Subcutaneous abdominal adipose tissue (tissue), 5 donors: Measurements from ENCODE around the gene RBMS3.

ENCODE experiments used
- H3K27ac ChIP-seq: one replicate; pipeline ENCODE4 v1.7.0; 2013; ENCODE audit warnings: low read depth, mild to moderate bottlenecking, inconsistent platforms, low read length, moderate library complexity
- H3K27me3 ChIP-seq, 5 donors: one replicate each; pipeline ENCODE4 v1.7.0; 2013; ENCODE audit warnings: low read length in 5 of 5, inconsistent platforms in 1 of 5; ENCODE audit not compliant: control insufficient read depth in 5 of 5, insufficient read depth in 4 of 5
- H3K36me3 ChIP-seq, 5 donors: one replicate each; pipeline ENCODE4 v1.7.0; 2013; ENCODE audit warnings: low read length in 5 of 5; ENCODE audit not compliant: control insufficient read depth in 5 of 5, insufficient read depth in 5 of 5
- H3K4me1 ChIP-seq, 5 donors: one replicate each; pipeline ENCODE4 v1.7.0; 2013; ENCODE audit warnings: low read length in 5 of 5, mild to moderate bottlenecking in 3 of 5, moderate library complexity in 1 of 5; ENCODE audit not compliant: control insufficient read depth in 5 of 5, insufficient read depth in 5 of 5
- H3K4me3 ChIP-seq, 5 donors: one replicate each; pipeline ENCODE4 v1.7.0; 2013; ENCODE audit warnings: low read length in 5 of 5, low read depth in 1 of 5
- H3K9ac ChIP-seq, 5 donors: one replicate each; pipeline ENCODE4 v1.7.0; 2013; ENCODE audit warnings: low read length in 5 of 5, mild to moderate bottlenecking in 4 of 5, moderate library complexity in 3 of 5
- H3K9me3 ChIP-seq, 5 donors: one replicate each; pipeline ENCODE4 v1.7.0; 2013; ENCODE audit warnings: low read length in 5 of 5; ENCODE audit not compliant: control insufficient read depth in 5 of 5
- donor health status: healthy.
- donor health status: healthy.
- donor health status: healthy.
- donor health status: healthy.
- donor health status: healthy.

The RBMS3 gene

DNA sequence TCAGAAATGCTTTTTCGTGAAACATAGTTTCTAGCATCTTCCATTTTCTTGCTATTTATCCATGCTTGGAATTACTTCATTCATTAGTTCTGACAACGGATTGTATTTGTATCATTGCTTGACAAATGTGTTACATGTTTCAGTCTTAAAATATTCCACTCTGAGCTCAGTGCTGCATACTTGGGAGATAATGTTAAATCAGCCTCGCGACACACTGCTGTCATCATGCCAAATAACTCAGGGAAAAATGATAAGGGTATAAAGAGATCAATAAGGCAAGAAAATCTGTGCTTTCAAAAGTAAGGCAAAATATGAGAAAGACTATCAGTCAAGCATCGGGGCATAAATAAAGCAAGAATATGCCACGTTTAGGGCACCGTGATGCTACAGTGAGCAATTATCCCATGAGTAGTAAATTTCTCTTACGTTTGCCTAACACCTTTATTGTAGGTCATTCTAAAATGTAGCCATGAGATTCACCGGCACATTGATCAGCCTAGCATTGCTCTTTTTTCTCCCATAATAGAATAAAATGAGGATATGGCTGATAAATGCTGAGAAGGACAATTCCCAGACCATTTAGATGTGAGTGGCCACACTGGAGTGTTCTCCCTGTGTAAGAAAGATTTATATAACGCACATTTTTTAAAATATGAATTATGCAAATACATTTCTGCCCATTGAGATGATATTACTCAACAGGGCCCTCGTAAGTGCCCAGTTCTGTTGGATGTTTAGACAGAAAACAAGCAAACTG lies 133.8 kb downstream of the RBMS3 start:
- Histone ChIP-seq H3K4me3 (peak overlapping the region in 1 of 5 donors; percentile 29), H3K27me3 (no peaks in the 10 kb centered on the region), H3K9me3 (no peaks in the 10 kb centered on the region), H3K27ac (peak overlapping the region; percentile 9), H3K9ac (peak overlapping the region in 1 of 5 donors; percentile 32), H3K4me1 (peaks cover 0 to 28% (median 21%) of the 10 kb centered on the region in 5 donors), H3K36me3 (no peaks in the 10 kb centered on the region)

- H3K4me3 ChIP-seq, result no peak overlapping the region
- peaks cover 0 to 25% (median 21%) of the 10 kb centered on the region in 5 donors for H3K4me1 ChIP-seq
- no peak overlapping the region for H3K9ac ChIP-seq
- H3K36me3 ChIP-seq, result no peaks in the 10 kb centered on the region
- H3K27ac ChIP-seq, result no peak overlapping the region
- no peaks in the 10 kb centered on the region for H3K9me3 ChIP-seq
- no peaks in the 10 kb centered on the region for H3K27me3 ChIP-seq
Observed at GRCh38 chr3:29415482-29416223, 134.8 kb downstream of the RBMS3 start.

GRCh38 chr3:29416514-29416913 lies 135.6 kb downstream of the RBMS3 start:
- H3K4me3 ChIP-seq, result no peak overlapping the region
- H3K4me1 ChIP-seq, result peaks cover 0 to 23% (median 21%) of the 10 kb centered on the region in 5 donors
- no peak overlapping the region for H3K9ac ChIP-seq
- no peak overlapping the region for H3K27ac ChIP-seq
- no peaks in the 10 kb centered on the region for H3K36me3 ChIP-seq
- no peaks in the 10 kb centered on the region for H3K9me3 ChIP-seq
- H3K27me3 ChIP-seq, result no peaks in the 10 kb centered on the region

- Histone ChIP-seq H3K4me1 (peaks cover 0 to 9% (median 5%) of the 10 kb centered on the region in 5 donors), H3K4me3 (no peak overlapping the region), H3K36me3 (no peaks in the 10 kb centered on the region), H3K27ac (no peak overlapping the region), H3K9ac (no peak overlapping the region), H3K9me3 (no peaks in the 10 kb centered on the region), H3K27me3 (no peaks in the 10 kb centered on the region)
Observed at GRCh38 chr3:29420106-29420505, 139.2 kb downstream of the RBMS3 start.

GRCh38 chr3:29426302-29427226 lies 145.7 kb downstream of the RBMS3 start:
- H3K4me3 ChIP-seq, result no peak overlapping the region
- no peaks in the 10 kb centered on the region for H3K36me3 ChIP-seq
- peak overlapping the region; percentile 31 for H3K27ac ChIP-seq
- no peaks in the 10 kb centered on the region for H3K9me3 ChIP-seq
- peaks cover 4 to 55% (median 38%) of the 10 kb centered on the region in 5 donors for H3K4me1 ChIP-seq
- H3K9ac ChIP-seq, result no peak overlapping the region
- H3K27me3 ChIP-seq, result no peaks in the 10 kb centered on the region

DNA sequence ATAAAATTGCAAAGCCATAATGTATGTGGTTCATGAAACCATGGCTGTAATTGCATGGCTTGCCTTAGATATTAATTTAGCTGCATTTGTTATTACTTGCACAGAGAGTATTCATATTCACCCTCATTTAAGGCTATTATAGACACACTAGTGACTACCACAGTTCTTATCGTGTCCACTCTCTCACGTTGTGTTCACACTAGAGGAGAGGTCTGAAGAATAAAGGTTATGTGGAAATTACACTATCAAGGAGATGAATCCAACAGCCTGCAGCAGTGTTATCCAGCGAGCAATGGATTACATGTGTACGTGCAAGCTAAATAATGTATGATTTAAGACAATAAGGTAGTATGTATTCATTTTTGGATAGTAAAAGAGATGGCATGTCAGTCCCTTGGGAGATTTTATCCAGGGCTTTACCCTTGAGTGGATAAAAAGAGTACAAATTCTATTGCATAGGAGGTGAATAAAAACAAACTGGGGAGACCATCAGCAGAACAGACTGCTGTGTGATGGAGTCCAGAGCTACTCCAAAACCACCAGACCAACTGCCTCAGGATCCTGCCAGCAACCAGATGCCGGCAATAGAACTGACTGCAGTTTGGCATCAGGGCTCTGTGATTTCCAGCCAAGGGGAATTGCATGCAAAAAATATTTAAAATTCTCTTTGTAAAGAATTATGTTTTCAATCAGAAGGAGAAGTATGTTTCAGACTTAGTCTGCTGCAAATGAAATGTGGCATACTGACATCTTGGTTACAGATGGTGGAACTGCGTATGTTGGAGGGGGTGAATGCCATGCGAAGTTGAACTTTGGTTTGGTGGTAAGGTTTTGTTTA lies 146.6 kb downstream of the RBMS3 start:
- Histone ChIP-seq H3K27me3 (no peaks in the 10 kb centered on the region), H3K27ac (peak overlapping the region; percentile 31)

GRCh38 chr3:29429055-29429679 lies 148.3 kb downstream of the RBMS3 start:
- H3K4me3 ChIP-seq, result no peak overlapping the region
- no peaks in the 10 kb centered on the region for H3K27me3 ChIP-seq
- H3K4me1 ChIP-seq, result peaks cover 4 to 63% (median 43%) of the 10 kb centered on the region in 5 donors
- H3K9ac ChIP-seq, result no peak overlapping the region
- H3K27ac ChIP-seq, result peak overlapping the region; percentile 37
- no peaks in the 10 kb centered on the region for H3K9me3 ChIP-seq
- no peaks in the 10 kb centered on the region for H3K36me3 ChIP-seq

More for the DNA sequence above, 146.6 kb downstream of the RBMS3 start:
- Histone ChIP-seq H3K36me3 (no peaks in the 10 kb centered on the region), H3K4me3 (no peak overlapping the region), H3K9ac (no peak overlapping the region), H3K9me3 (no peaks in the 10 kb centered on the region), H3K4me1 (peaks cover 4 to 61% (median 43%) of the 10 kb centered on the region in 5 donors)

DNA sequence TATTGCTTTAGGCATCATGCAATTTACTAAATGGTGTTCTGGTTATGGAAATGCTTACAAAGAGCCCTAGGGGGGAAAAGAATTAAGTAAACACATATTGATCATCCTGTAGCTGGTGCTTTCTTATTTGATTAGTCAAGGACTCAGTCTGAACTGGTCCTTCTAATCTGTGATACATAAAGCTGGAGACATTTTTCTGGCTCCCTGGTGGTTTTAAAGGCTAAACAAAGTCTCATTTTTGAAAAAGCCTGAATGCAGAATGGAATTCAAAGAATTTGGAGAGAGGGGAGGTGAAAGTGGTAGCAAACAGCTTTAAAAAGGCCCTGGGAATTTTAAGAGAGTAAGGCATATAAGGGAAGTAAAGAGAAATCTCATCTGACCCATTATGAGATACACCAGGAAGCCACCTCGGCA lies 149.7 kb downstream of the RBMS3 start:
- peak overlapping the region; percentile 54 for H3K27ac ChIP-seq
- H3K4me1 ChIP-seq, result peaks cover 4 to 62% (median 43%) of the 10 kb centered on the region in 5 donors
- no peak overlapping the region for H3K4me3 ChIP-seq

More for the DNA sequence above, 149.7 kb downstream of the RBMS3 start:
- Histone ChIP-seq H3K9me3 (no peaks in the 10 kb centered on the region), H3K9ac (no peak overlapping the region), H3K36me3 (peaks cover 0 to 10% (median 9%) of the 10 kb centered on the region in 5 donors), H3K27me3 (no peaks in the 10 kb centered on the region)
